Prostate gland (tissue), 2 donors: ENCODE data around the gene KIAA0232.

Experiments
- CTCF ChIP-seq, 4 experiments: fragments of 200-600 bp in 2 of 4; fragments of 450-650 bp in 2 of 4; sonication (generic) in 2 of 4; IDR thresholded peaks; 1 replicate in 3 of 4; 2 replicates in 1 of 4; pipeline ENCODE4 v1.5.1; 2016 to 2019; ENCODE audit warnings: antibody characterized with exemption in 4 of 4, mild to moderate bottlenecking in 2 of 4, moderate library complexity in 2 of 4
- POLR2A ChIP-seq: fragments of 450-650 bp; IDR thresholded peaks from one replicate; pipeline ENCODE4 v1.6.1; 2016; ENCODE audit warnings: antibody characterized with exemption, mild to moderate bottlenecking
- POLR2AphosphoS5 ChIP-seq: sonication (generic); formaldehyde crosslinking; IDR thresholded peaks from one replicate; pipeline ENCODE4 v1.6.1; 2017; ENCODE audit warnings: antibody characterized with exemption

- TF ChIP-seq CTCF (IDR thresholded peaks at IDR 0.05) (no peak), POLR2A (no peak), POLR2AphosphoS5 (no peak)
Measured at GRCh38 chr4:6779667-6780565, 2.6 kb upstream of the KIAA0232 start.
